DOHH2 (cell line): ENCODE measurements around the gene CSNK1G3.

Experiments
- EZH2phosphoT487 ChIP-seq: fragments of 200-600 bp; sonication (generic); IDR thresholded peaks from 2 replicates; pipeline ENCODE4 v1.6.1; 2017; ENCODE audit warnings: borderline replicate concordance, mild to moderate bottlenecking, antibody characterized with exemption, low read length, moderate library complexity, mixed read lengths
- TF ChIP-seq, protein P1 (sequence below): fragments of 200-600 bp; sonication (generic); IDR thresholded peaks from one replicate; pipeline ENCODE4 v1.5.1; 2014; ENCODE audit warnings: antibody characterized with exemption, mild to moderate bottlenecking, low read depth, low read length; ENCODE audit not compliant: poor library complexity, severe bottlenecking

DNA sequence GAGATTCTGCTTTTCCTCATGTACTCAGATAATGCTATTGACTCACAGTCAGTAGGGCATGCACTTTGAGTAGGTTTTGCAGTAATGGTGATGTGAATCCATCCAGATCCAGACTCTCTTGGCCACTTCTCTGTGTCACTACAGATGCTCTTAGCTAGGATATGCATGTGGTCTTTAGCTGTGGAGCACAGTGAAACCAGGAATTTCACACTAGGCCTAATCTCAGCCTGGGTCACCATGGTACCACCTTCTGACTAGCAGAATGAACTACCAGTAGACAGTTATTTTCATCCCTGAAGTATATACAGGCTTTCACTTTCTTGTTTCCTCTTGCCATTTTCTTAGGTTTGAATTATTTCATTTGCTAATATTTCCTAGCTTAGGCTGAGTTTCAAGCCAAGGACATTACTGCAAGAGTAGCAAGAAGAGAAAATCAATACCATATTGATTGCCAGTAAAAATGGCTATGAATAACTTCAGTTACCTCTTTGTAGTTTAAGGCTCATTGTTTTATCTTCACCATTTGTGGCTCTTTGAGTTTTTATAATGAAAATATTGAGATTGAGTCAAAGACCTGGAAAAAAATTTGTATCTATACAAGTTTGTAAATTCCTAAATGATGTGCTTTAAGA lies 28.4 kb upstream of the CSNK1G3 start:
- TF ChIP-seq, protein P1, sequence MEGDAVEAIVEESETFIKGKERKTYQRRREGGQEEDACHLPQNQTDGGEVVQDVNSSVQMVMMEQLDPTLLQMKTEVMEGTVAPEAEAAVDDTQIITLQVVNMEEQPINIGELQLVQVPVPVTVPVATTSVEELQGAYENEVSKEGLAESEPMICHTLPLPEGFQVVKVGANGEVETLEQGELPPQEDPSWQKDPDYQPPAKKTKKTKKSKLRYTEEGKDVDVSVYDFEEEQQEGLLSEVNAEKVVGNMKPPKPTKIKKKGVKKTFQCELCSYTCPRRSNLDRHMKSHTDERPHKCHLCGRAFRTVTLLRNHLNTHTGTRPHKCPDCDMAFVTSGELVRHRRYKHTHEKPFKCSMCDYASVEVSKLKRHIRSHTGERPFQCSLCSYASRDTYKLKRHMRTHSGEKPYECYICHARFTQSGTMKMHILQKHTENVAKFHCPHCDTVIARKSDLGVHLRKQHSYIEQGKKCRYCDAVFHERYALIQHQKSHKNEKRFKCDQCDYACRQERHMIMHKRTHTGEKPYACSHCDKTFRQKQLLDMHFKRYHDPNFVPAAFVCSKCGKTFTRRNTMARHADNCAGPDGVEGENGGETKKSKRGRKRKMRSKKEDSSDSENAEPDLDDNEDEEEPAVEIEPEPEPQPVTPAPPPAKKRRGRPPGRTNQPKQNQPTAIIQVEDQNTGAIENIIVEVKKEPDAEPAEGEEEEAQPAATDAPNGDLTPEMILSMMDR: no peak
- TF ChIP-seq EZH2phosphoT487: no peak
